Adipocyte (in vitro differentiated cells): ENCODE data around the gene CPPED1.
"Not testable (repeated sequence)": the region's sequence is repeated elsewhere in the genome, so short reads cannot be mapped to it uniquely, and the experiment has no call there.

Experiments used
- DNase-seq: peaks from one replicate; pipeline ENCODE4 v3.0.0-alpha.2; 2015; ENCODE audit warnings: low read depth
- H3K27me3 ChIP-seq: replicated peaks from 2 replicates; pipeline ENCODE4 v1.7.0; 2013; ENCODE audit warnings: mild to moderate bottlenecking, low read length, moderate library complexity; ENCODE audit not compliant: control insufficient read depth, insufficient read depth
- H3K36me3 ChIP-seq: 2 replicates; pipeline ENCODE4 v1.7.0; 2013; ENCODE audit warnings: low read length, mild to moderate bottlenecking, moderate library complexity; ENCODE audit not compliant: control insufficient read depth, insufficient read depth, severe bottlenecking
- H3K4me1 ChIP-seq: 2 replicates; pipeline ENCODE4 v1.7.0; 2013; ENCODE audit warnings: mild to moderate bottlenecking, low read length, moderate library complexity; ENCODE audit not compliant: control insufficient read depth, insufficient read depth
- H3K4me3 ChIP-seq: 2 replicates; pipeline ENCODE4 v1.7.0; 2013; ENCODE audit warnings: mild to moderate bottlenecking, low read length, moderate library complexity
- H3K9ac ChIP-seq: 2 replicates; pipeline ENCODE4 v1.7.0; 2013; ENCODE audit warnings: mild to moderate bottlenecking, low read length, moderate library complexity
- H3K9me3 ChIP-seq: 2 replicates; pipeline ENCODE4 v1.7.0; 2013; ENCODE audit warnings: mild to moderate bottlenecking, low read length, moderate library complexity; ENCODE audit not compliant: control insufficient read depth

The CPPED1 gene

GRCh38 chr16:12766208-12766607, 37.5 kb downstream of the CPPED1 start:
- not testable (repeated sequence) for H3K4me3 ChIP-seq, H3K36me3 ChIP-seq, H3K9ac ChIP-seq, H3K4me1 ChIP-seq, DNase-seq, H3K9me3 ChIP-seq, H3K27me3 ChIP-seq

- no peaks in the 10 kb centered on the region for H3K9me3 ChIP-seq
- DNase-seq: no peak
- peaks cover 10% of the 10 kb centered on the region for H3K36me3 ChIP-seq
- no peak overlapping the region for H3K4me3 ChIP-seq
- H3K9ac ChIP-seq: no peak overlapping the region
- H3K4me1 ChIP-seq: no peaks in the 10 kb centered on the region
- no peaks in the 10 kb centered on the region for H3K27me3 ChIP-seq
Measured at GRCh38 chr16:12764813-12765488, 38.7 kb downstream of the CPPED1 start.

- peak; percentile 18 for DNase-seq
- Histone ChIP-seq H3K27me3 (no peaks in the 10 kb centered on the region), H3K9ac (no peak overlapping the region), H3K4me1 (no peaks in the 10 kb centered on the region), H3K9me3 (no peaks in the 10 kb centered on the region), H3K36me3 (peaks cover 13% of the 10 kb centered on the region), H3K4me3 (no peak overlapping the region)
Measured at GRCh38 chr16:12763517-12763916, 40.2 kb downstream of the CPPED1 start.

GRCh38 chr16:12760819-12761611, 42.7 kb downstream of the CPPED1 start:
- Histone ChIP-seq H3K4me3 (no peak overlapping the region), H3K36me3 (peaks cover 16% of the 10 kb centered on the region), H3K27me3 (no peaks in the 10 kb centered on the region), H3K4me1 (peaks cover 8% of the 10 kb centered on the region), H3K9ac (no peak overlapping the region), H3K9me3 (no peaks in the 10 kb centered on the region)
- DNase-seq: no peak

- no peak for DNase-seq
- no peak overlapping the region for H3K9ac ChIP-seq
- H3K4me1 ChIP-seq: peaks cover 19% of the 10 kb centered on the region
- H3K27me3 ChIP-seq: no peaks in the 10 kb centered on the region
- peaks cover 16% of the 10 kb centered on the region for H3K36me3 ChIP-seq
- H3K9me3 ChIP-seq: no peaks in the 10 kb centered on the region
- no peak overlapping the region for H3K4me3 ChIP-seq
Measured at GRCh38 chr16:12758670-12759558, 44.8 kb downstream of the CPPED1 start.

- no peak overlapping the region for H3K9ac ChIP-seq
- no peaks in the 10 kb centered on the region for H3K27me3 ChIP-seq
- H3K9me3 ChIP-seq: no peaks in the 10 kb centered on the region
- DNase-seq: no peak
- H3K4me3 ChIP-seq: no peak overlapping the region
- H3K36me3 ChIP-seq: peaks cover 16% of the 10 kb centered on the region
- H3K4me1 ChIP-seq: peaks cover 21% of the 10 kb centered on the region
Measured at GRCh38 chr16:12758031-12758669, 45.5 kb downstream of the CPPED1 start.

GRCh38 chr16:12757546-12757945, 46.1 kb downstream of the CPPED1 start:
- H3K4me3 ChIP-seq: no peak overlapping the region
- H3K9me3 ChIP-seq: no peaks in the 10 kb centered on the region
- peaks cover 21% of the 10 kb centered on the region for H3K4me1 ChIP-seq
- DNase-seq: no peak
- H3K36me3 ChIP-seq: peaks cover 16% of the 10 kb centered on the region
- no peaks in the 10 kb centered on the region for H3K27me3 ChIP-seq
- H3K9ac ChIP-seq: no peak overlapping the region

- peak; percentile 42 for DNase-seq
- H3K4me1 ChIP-seq: peaks cover 21% of the 10 kb centered on the region
Measured at GRCh38 chr16:12754824-12755543, 48.7 kb downstream of the CPPED1 start.

GRCh38 chr16:12753203-12754023, 50.3 kb downstream of the CPPED1 start:
- no peaks in the 10 kb centered on the region for H3K9me3 ChIP-seq
- H3K9ac ChIP-seq: no peak overlapping the region

More at GRCh38 chr16:12754824-12755543, 48.7 kb downstream of the CPPED1 start:
- Histone ChIP-seq H3K36me3 (peaks cover 12% of the 10 kb centered on the region), H3K27me3 (no peaks in the 10 kb centered on the region), H3K4me3 (no peak overlapping the region), H3K9me3 (no peaks in the 10 kb centered on the region), H3K9ac (no peak overlapping the region)

GRCh38 chr16:12752159-12752558, 51.5 kb downstream of the CPPED1 start:
- no peak for DNase-seq
- Histone ChIP-seq H3K27me3 (no peaks in the 10 kb centered on the region), H3K4me1 (peaks cover 13% of the 10 kb centered on the region), H3K9ac (no peak overlapping the region), H3K4me3 (no peak overlapping the region), H3K9me3 (no peaks in the 10 kb centered on the region), H3K36me3 (no peaks in the 10 kb centered on the region)

More at GRCh38 chr16:12753203-12754023, 50.3 kb downstream of the CPPED1 start:
- Histone ChIP-seq H3K4me3 (no peak overlapping the region), H3K4me1 (peaks cover 21% of the 10 kb centered on the region), H3K36me3 (peaks cover 2% of the 10 kb centered on the region), H3K27me3 (no peaks in the 10 kb centered on the region)
- DNase-seq: no peak
